SKM-1 (cell line): ENCODE results near the gene NCOA5.
"Not testable (repeated sequence)": the region's sequence is repeated elsewhere in the genome, so short reads cannot be mapped to it uniquely, and the experiment has no call there.

Source experiments
- DNase-seq: peaks from one replicate; lab custom pipeline; 2025; ENCODE audit not compliant: unreplicated experiment; lab: John Stamatoyannopoulos, UW

NCOA5 gene

GRCh38 chr20:46093531-46093930, 3.8 kb upstream of the NCOA5 start:
- no peak for DNase-seq

- not testable (repeated sequence) for DNase-seq
Observed at GRCh38 chr20:46091622-46092535, 2.1 kb upstream of the NCOA5 start.

GRCh38 chr20:46089167-46089416, 670 bp downstream of the NCOA5 start:
- no peak for DNase-seq

GRCh38 chr20:46088409-46089166, 1.2 kb downstream of the NCOA5 start:
- DNase-seq, result no peak

GRCh38 chr20:46087161-46087560, 2.6 kb downstream of the NCOA5 start:
- DNase-seq, result no peak

- DNase-seq, result no peak
Observed at GRCh38 chr20:46085179-46085851, 4.4 kb downstream of the NCOA5 start.

- DNase-seq, result no peak
Observed at GRCh38 chr20:46084805-46085178, 5.0 kb downstream of the NCOA5 start.

- DNase-seq, result no peak
Observed at GRCh38 chr20:46083531-46084061, 6.2 kb downstream of the NCOA5 start.

- DNase-seq, result no peak
Observed at GRCh38 chr20:46083101-46083500, 6.7 kb downstream of the NCOA5 start.

GRCh38 chr20:46081074-46081473, 8.7 kb downstream of the NCOA5 start:
- no peak for DNase-seq

GRCh38 chr20:46078954-46079353, 10.8 kb downstream of the NCOA5 start:
- DNase-seq, result no peak

GRCh38 chr20:46077642-46078305, 12.0 kb downstream of the NCOA5 start:
- DNase-seq, result no peak

GRCh38 chr20:46076806-46077205, 13.0 kb downstream of the NCOA5 start:
- no peak for DNase-seq

- DNase-seq, result no peak
Observed at GRCh38 chr20:46074006-46074405, 15.8 kb downstream of the NCOA5 start.

GRCh38 chr20:46073443-46073842, 16.3 kb downstream of the NCOA5 start:
- no peak for DNase-seq

- DNase-seq, result no peak
Observed at GRCh38 chr20:46073024-46073423, 16.7 kb downstream of the NCOA5 start.

- no peak for DNase-seq
Observed at GRCh38 chr20:46071573-46071972, 18.2 kb downstream of the NCOA5 start.

GRCh38 chr20:46070215-46070900, 19.4 kb downstream of the NCOA5 start:
- no peak for DNase-seq

- no peak for DNase-seq
Observed at GRCh38 chr20:46065691-46066090, 24.1 kb downstream of the NCOA5 start.

- DNase-seq, result no peak
Observed at GRCh38 chr20:46065006-46065405, 24.8 kb downstream of the NCOA5 start.

- DNase-seq, result no peak
Observed at GRCh38 chr20:46063652-46064054, 26.1 kb downstream of the NCOA5 start.
